GM10266 (cell line): ENCODE data around the gene INPP5K.

Experiments
- DNase-seq: peaks from one replicate; pipeline ENCODE4 v3.0.0; 2012; ENCODE audit errors: extremely low spot score
- CTCF ChIP-seq: IDR thresholded peaks from 2 replicates; pipeline ENCODE4 v1.5.1; 2012; ENCODE audit warnings: mild to moderate bottlenecking, low read depth; ENCODE audit not compliant: control insufficient read depth, insufficient read depth; ENCODE audit errors: missing control alignments

Gene INPP5K

GRCh38 chr17:1553354-1554266, 37.2 kb upstream of the INPP5K start:
- no peak for DNase-seq
- no peak for TF ChIP-seq CTCF

- peak; percentile 50 for DNase-seq
- no peak for TF ChIP-seq CTCF
Measured at GRCh38 chr17:1552932-1553331, 36.5 kb upstream of the INPP5K start.

GRCh38 chr17:1551741-1552140, 35.3 kb upstream of the INPP5K start:
- no peak for DNase-seq
- TF ChIP-seq CTCF = no peak

- no peak for TF ChIP-seq CTCF
- DNase-seq = no peak
Measured at GRCh38 chr17:1548032-1548431, 31.6 kb upstream of the INPP5K start.

GRCh38 chr17:1546292-1546922, 30.0 kb upstream of the INPP5K start:
- DNase-seq = no peak
- no peak for TF ChIP-seq CTCF

- no peak for DNase-seq
- TF ChIP-seq CTCF = no peak
Measured at GRCh38 chr17:1545618-1546017, 29.2 kb upstream of the INPP5K start.

GRCh38 chr17:1542316-1542715, 25.9 kb upstream of the INPP5K start:
- DNase-seq = no peak
- TF ChIP-seq CTCF = no peak
